HG02571 (cell line): ENCODE results near the gene PLEKHM3.
"Not testable (repeated sequence)": the region's sequence is repeated elsewhere in the genome, so short reads cannot be mapped to it uniquely, and the experiment has no call there.

ENCODE experiments used
- ATAC-seq: cut with Tn5 transposase; IDR thresholded peaks from one replicate; pipeline ENCODE4 v1.9.1; 2021; ENCODE audit warnings: mild to moderate bottlenecking, moderate library complexity; ENCODE audit not compliant: unreplicated experiment

The PLEKHM3 gene

DNA sequence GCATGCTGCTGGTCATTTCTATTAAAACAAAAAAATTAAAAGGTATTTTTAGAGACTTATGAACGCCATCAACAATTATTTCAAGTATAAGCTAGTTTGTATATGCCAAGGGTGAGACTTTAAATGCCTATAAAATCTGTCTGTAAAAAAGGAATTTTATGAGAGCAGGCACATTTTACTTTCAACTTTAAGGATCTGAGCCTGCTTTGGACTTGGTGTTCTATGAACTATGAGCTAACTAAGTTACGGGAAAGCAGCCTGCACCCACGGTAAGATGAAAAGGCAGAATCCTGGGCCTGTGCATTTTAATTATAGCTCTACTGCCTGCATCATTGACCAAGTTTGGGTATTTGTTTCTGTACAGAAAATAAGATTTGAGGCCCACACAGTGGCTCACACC is 95.4 kb downstream of the PLEKHM3 start:
- no peak for ATAC-seq

DNA sequence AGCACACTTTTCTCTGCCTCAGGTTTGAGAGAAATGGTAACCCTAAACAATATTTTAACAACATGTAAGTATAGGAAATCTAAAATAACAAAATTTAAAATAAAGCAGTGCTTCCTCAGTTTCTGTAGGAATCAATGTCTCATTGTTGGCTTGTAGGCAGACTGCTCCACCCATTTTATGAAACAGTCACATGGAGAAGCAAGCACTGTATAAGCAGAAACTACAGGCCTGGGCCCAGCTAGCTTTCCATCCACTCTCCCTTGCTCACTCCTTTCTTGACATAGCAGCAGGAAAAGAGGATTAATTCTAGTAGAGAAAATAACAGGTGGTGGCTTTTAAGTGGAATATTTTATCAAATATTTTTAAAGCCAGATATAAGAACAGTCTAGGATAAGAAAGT is 97.2 kb downstream of the PLEKHM3 start:
- no peak for ATAC-seq

- ATAC-seq = no peak
These were observed 98.4 kb downstream of the PLEKHM3 start for GRCh38 chr2:207926989-207927300.

GRCh38 chr2:207926133-207926988 is 99.0 kb downstream of the PLEKHM3 start:
- ATAC-seq = no peak

DNA sequence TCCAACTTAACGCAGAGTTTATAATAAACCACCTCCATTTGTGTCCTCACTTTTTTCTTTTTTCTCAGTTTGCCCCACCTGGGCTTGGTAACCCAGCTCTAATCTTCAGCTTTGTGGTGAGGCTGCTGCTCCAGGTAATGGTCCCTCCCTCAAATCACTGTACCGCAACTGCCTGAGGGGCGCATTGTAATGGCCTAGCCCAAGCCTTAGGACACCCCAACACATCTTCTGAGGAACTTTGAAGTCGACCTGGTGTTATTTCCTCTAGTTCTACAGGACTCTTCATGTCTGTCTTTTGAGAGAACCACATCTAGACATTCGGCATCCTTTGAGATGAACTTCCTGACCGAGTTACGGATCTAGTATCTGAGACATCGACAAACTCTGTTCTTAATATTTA is 99.7 kb downstream of the PLEKHM3 start:
- no peak for ATAC-seq

GRCh38 chr2:207921606-207922005 is 103.7 kb downstream of the PLEKHM3 start:
- no peak for ATAC-seq

- ATAC-seq = no peak
These were observed 104.6 kb downstream of the PLEKHM3 start for GRCh38 chr2:207920721-207921120.

- no peak for ATAC-seq
These were observed 105.0 kb downstream of the PLEKHM3 start for GRCh38 chr2:207920321-207920720.

GRCh38 chr2:207919164-207919919 is 106.0 kb downstream of the PLEKHM3 start:
- ATAC-seq = no peak

- no peak for ATAC-seq
These were observed 110.6 kb downstream of the PLEKHM3 start for GRCh38 chr2:207914716-207915115.

DNA sequence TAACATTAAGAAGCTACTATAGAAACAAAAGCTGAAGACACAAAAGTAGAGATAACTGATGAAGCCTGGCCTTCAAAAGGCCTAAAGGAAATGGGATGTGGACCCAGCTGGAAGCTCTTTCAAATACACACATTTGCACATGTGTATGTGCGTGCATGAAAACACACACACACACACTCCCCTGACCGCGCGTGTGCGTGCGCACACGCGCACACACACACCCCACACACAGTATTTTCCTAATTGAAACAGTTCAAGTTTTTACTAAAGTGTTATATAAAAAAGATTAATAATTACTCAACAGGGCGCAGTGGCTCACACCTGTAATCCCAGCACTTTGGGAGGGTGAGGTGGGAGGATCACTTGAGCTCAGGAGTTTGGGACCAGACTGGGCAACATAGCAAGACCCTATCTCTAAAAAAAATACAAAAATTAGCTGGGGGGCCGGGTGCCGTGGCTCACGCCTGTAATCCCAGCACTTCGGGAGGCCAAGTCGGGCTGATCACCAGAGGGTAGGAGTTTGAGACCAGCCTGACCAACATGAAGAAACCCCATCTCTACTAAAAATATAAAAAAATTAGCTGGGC is 111.5 kb downstream of the PLEKHM3 start:
- ATAC-seq = no peak

DNA sequence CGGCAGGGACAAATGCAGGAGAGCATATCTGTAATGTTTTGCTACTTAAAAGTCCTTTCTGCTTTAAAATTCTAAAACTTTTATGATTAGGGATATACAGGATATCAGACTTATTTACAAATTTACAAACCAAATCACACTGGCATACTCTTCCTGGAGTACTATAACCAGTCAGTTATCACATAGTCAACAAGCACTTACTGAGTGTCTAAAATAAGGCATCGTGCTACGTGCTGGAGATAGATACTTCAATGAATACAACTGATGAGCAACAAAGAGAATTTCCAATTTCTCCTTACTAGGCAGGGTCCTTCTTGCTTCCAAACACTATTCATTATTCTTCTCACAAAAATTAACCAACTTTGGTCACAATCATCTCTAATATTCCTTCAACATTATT is 113.5 kb downstream of the PLEKHM3 start:
- ATAC-seq = no peak

DNA sequence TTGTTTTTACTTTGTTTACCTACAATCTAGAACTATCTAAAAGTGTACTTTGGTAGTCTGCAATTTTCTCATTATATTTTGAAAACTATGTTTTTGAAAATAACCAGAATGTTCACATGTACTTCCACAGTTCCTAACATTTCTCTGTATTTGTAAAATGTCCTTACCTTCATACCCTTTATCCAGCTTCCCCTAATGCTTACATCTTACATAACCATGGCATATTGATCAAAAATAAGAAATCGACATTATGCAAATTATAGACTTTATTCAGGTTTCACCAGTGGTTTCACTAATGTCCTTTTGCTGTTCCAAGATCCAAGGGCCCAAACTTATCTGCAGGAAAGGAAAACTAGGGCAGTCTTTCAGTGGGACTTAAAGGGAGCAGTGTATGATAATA is 114.1 kb downstream of the PLEKHM3 start:
- no peak for ATAC-seq

DNA sequence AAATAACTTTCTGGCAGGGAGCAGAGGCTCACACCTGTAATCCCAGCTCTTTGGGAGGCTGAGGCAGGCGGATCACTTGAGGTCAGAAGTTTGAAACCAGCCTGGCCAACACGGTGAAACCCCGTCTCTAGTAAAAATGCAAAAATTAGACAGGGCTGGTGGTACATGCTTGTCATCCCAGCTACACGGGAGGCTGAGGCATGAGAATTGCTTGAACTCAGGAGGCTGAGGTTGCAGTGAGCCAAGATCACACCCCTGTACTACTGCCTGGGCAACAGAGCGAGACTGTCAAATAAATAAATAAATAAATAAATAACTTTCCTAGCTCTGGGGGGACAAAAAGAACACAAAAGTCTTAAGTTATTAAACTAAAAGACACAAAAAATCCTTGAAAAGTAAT is 118.8 kb downstream of the PLEKHM3 start:
- not testable (repeated sequence) for ATAC-seq

DNA sequence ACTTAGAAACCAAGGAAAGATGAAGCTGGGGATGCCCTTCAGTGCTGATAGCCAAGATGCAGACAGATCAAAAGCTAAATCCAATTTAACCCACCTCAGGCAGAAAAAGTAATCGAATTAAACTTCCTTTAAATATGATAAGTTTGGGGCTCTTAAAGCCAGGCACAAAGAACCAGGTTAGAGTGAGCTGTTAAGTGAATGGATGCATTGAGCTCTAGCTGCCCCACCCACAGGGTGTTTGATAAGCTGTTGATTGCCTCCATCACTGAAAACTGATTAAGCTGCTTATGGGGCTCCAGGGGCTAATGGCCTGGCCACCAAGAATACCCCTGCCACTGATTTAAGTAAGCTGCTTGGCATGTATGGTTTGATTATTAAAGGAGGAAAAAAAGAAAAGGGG is 119.8 kb downstream of the PLEKHM3 start:
- no peak for ATAC-seq

DNA sequence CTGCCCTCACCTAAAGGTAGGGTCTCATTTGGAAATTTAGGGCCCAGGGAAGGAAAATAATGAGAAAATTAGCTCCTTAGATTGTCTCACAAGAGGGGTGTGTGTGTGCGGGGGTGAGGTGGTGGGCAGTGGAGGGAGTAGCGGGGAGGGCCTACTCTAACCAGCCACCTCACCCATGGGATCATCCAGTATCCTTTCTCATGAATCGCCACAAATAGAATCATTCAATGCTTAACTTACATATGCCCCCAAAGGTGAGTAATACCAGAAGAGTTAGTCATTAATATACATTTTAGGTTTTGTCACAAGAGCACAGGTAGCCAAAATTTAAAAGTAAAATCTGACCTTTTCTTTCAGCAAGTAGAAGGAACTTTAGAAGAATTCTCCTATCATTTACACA is 122.1 kb downstream of the PLEKHM3 start:
- ATAC-seq = no peak

DNA sequence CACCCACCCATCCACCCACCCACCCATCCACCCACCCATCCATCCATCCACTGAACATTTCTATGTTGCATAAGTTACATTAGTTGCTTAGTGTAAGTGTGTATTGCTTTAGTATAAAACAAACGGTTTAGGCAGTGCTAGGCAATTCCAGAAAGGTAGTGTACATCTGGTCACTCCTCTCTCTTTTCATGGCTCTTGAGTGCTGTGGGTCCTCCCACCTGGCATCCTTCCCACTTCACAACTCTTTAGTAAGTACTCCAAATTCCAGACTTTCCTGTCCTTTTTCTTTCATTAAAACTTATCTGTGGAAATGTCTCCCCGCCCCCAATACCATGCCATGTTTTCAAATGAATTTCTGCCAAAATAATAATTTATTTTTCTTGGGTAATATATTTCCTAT is 122.5 kb downstream of the PLEKHM3 start:
- no peak for ATAC-seq

DNA sequence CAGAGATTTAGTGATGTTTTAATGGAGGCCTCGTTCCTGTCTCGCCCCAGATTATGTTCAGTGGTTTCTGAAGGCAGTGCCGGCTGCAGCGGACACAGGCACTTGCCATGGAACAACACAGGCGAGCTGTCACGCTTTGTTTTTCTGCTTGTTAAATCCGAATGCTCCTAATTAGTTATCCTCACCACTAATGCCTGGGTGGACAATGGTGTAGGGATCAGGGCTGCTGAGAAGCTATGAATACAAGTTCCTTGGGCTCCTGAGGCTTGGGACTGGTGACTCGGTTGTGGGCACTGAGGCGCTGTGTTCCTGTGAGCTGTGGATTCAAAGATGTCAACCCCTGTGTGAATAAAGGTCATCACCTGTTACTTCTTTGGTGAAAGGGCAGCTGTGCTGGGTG is 123.5 kb downstream of the PLEKHM3 start:
- ATAC-seq = no peak

- ATAC-seq = no peak
These were observed 123.9 kb downstream of the PLEKHM3 start for GRCh38 chr2:207901401-207901800.

- ATAC-seq = no peak
These were observed 127.0 kb downstream of the PLEKHM3 start for GRCh38 chr2:207898354-207898695.

DNA sequence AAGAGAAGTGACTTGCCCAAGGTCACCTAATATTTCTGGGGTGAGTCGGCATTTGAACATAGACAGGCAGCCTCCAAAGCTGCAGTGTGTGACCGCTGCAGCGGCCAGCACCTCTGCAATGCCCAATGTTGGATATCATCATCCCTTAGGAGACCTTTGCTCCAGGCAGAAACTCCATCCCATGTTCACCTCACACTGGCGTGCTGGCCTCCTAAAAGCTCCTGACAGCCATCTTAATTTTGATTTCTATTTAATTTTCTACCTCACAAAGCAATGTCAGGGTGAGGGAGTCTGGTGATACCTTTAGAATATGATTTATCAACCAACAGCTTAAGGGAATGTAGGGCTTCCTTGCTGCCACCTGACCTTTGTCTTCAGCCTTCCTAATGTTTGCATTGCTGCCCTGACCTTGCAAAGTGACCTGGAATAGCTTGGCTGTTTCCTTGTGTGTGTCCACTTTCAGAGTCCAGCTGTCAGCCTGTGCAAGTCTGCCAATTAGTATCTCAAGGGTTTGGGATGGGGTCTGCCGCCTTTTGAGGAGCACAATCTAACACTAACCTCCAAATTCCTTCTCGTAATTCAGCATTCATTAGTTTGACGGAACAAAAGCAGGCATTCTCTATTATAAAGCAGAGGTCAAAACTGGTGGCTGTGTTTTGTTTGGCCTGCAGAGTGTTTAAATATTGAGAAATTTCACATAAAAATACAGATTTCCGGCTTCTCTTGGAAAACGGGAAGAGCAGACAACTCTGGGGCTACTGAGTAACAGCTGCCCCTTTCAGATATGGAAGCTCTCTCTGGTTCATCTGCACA is 127.6 kb downstream of the PLEKHM3 start:
- ATAC-seq = no peak
